RPMI7951 (cell line): ENCODE measurements around the gene DDX18. TPM values are rescaled to one million over a fixed set of nuclear protein-coding genes. Genes with fewer than 3 reads are reported as not detected.
A peak's percentile ranks its signal among the peaks of the same experiment; 100 is the strongest.

Experiments
- DNase-seq: peaks from one replicate; pipeline ENCODE4 v3.0.0-alpha.2; 2012; ENCODE audit warnings: low read depth
- total RNA-seq: library from RNA; depleted of rRNA; stranded (reverse); fragments of >200 nt; shearing (Covaris generic); gene quantifications from 2 replicates; pipeline ENCODE4 v1.2.3, GENCODE V29; 2014

DDX18 gene
- total RNA-seq, 1 experiment from 2014 or later = 77.7 TPM

DNA sequence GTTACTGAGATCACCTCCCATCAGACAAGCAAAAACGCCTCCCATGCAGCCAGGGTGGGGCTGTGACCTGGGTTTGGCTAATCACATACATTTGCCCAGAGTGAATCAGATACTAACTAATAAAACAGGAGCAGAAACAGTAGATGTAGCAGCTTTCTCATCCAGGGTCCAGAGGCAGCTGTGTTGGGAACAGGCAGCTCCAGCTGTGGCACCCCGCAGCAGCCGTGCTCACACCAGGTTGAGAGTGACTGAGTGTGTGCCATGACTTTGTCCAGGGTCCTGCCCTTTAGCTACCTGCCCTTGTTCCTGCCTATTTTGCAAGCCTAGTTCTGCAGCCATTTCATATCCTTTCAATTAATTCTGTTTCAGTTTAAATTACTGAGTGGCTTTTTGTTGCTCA, 20.5 kb downstream of the DDX18 start:
- no peak for DNase-seq

DNA sequence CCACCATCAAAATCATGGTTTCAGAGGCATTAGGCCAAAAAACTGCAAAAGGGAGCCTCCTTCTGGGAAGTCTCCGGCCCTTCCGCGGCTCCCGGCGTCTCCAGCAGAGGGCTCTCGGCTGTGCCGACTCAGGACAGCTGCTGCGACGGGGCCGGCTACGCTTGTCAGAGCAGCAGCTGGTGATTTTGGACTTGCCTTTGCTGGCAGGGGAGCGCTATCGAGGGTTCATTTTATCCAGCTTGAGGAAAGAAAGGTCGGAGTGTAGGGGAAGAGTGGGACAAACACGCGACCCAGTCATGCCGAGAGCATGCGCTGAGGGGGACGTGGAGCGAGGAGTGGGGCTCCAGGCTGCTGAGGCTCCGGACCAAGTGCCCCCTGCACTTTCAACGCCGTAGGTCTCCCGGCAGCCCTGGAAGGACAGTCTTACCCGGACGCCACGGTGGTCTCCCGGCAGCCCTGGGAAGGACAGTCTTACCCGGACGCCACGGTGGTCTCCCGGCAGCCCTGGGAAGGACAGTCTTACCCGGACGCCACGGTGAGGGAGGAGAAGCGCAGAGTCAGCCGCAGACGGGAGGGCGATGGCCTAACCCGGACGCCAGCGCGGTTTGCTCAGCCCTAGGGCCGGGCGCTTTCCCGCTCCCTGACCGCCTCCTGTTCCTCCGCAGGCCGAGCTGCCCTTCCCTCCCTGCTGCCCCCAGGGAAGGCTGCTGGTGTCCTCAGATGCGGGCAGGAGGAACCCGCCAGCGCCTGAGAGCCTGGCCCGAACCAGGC, 21.7 kb downstream of the DDX18 start:
- peak; percentile 80 for DNase-seq

DNA sequence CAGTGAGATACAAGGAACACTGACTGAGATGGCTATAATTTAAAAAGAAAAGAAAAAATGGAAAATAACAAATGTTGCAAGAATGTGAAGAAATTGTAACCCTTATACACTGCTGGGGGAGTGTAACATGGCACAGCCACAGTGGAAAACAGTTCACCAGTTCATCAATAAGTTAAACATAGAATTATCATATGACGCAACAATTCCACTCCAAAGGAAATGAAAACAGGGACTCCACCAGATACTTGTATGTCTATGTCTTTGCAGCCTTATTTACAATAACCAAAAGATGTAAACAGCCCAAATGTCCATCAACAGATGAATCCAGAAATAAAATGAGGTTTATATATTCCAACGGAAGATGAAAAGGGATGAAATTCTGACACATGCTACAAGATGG, 30.8 kb downstream of the DDX18 start:
- no peak for DNase-seq

DNA sequence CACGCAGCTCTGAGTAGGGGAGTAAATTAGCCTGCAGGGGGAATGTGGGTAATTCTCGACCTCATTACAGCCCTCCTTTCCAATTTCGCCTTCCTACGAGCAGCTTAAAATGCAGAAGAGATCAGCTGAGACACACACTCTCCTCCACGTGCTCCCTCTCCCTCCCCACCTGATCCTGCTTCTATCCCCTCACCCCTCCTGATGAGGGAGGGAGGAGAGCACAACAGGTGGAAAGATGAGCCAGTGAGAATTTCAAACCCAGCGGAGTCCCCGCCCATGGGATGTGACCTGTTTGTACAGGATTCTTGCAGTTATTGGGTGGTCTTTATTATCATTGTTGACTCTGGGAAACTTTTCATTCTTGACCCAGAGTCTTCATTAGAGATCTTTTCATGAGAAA, 35.5 kb downstream of the DDX18 start:
- DNase-seq = no peak

DNA sequence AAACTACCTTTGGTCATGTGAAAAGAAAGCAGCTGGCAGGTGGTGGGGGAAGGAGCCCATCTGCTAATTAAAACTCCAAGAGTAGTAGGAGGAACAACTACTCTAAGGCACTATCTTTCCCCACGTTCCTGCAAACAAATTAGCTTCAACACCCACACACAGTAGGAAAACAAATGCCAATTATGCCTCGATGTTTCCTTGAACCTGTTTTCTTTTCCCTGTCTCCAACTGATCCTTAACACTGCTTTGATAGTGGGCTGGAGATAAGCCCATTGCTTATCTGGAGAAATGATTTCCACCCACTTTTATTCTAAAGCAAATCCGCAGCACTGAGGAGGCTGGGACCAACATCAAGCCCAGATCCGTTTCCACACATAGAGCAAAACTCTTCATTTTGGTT, 36.0 kb downstream of the DDX18 start:
- DNase-seq = no peak

DNA sequence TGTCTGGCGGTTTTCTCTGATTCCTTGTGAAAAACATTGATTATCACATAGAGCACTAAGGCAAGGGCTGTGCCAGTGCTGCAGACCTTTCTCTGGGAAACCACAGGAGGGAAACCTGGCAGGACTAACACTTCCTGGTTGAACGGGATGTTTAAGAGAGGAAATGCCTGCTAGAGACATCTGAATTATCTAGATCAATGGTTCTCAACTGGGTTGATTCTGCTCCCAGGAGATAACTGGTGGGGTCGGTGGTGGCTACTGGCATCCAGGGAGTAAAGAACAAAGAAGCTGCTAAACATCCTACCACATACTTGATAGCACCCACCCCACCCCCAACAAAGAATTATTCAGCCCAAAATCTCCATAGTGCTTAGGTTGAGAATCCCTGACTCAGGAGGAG, 37.5 kb downstream of the DDX18 start:
- DNase-seq = no peak

DNA sequence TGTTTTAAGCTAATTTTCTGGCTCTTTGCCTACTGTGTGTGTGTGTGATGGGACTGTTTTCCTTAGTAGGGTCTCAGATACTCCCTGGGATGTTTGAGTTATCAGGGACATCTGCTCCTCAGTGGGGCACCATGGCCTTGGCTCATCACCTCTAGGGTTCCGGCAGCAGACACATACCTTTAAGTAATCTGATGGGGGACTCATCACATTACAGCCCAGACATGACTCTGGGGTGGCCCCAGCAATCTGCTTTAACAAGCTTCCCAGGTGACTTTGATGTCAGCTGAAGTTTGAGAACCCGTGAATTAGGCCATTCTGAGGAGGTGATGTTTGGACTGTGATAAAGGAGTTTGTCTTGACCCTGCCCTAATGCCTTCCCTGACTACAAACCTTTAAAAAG, 38.8 kb downstream of the DDX18 start:
- no peak for DNase-seq

DNA sequence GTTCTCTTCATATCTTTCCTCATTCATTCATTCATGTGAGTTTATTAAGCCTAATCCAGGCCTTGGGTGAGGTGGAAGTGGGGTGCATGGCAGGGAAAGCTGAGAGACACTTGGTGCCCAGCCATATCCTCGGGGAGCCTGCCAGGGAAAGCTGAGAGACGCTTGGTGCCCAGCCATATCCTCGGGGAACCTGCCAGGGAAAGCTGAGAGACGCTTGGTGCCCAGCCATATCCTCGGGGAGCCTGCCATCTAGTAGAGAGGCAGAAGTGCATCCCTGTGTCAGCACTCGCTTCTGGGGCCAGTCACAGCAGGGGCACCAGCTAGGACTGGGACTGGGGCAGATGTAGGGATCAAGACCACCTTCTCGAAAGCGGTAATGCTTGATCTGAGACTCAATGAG, 39.4 kb downstream of the DDX18 start:
- DNase-seq = no peak

DNA sequence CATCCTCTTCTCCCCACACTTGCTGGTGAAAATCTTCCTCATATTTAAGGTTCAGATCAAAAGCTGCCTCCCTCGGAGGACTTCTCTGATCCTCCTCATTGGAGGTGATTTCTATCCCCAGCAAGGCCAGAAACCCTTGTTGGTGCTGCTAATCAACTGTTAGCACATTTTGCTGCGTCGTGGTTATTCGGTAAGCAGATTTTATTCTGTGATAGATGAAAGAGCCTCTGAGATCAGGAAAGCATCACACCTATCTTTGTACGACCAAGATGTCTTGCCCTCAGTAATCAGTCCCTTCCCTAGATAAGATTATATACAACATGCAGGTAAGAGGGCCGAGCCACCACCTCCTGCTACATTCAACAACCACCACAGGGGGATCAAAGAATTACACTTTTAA, 40.1 kb downstream of the DDX18 start:
- no peak for DNase-seq

DNA sequence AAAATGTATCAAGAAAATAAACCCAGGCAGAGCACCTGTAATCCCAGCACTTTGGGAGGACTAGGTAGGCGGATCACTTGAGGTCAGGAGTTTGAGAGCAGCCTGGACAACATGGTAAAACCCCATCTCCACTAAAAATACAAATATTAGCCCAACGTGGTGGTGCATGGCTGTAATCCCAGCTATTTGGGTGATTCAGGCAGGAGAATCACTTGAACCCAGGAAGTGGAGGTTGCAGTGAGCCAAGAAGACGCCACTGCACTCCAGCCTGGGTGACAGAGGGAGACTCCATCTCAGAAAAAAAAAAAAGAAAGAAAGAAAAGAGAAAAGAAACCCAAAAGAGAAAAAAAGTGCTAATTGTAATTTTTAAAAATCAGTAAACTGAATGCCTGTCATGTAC, 41.4 kb downstream of the DDX18 start:
- DNase-seq = no peak

DNA sequence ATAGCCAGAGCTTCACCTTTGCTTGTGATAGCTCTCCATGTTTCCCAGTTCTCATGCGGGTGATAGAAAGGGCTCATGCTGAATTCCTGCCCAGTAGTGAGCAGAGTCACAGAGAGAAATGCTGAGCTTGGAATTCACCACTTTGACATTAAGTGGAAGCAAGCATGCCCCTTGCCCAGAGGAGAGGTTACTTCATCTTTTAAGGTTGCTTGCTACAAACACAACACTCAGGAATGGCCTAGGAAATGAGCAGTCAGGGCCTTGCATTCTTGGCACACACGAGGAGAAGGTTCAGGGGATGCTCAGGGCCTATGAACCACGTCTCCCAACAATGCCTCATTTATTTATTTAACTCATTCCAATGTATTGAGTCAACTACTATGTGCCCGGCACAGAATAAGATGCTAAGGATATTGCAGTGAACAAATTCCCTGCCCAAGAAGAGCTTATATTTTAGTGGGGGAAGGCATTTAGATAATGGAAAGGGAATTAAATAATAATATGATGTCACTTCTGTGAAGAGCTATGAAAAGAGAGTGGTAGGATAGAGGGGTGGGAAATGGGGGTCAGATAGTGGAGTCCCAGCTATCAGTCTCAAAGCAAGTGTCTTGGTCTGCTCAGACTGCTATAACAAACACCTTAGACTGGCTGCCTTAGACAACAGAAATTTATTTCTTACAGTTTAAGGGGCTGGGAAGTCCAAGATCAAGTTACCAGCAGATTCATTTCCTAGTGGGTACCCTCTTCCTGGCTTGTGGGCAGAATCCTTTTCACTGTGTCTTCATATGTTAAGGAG, 42.1 kb downstream of the DDX18 start:
- DNase-seq = peak; percentile 93

DNA sequence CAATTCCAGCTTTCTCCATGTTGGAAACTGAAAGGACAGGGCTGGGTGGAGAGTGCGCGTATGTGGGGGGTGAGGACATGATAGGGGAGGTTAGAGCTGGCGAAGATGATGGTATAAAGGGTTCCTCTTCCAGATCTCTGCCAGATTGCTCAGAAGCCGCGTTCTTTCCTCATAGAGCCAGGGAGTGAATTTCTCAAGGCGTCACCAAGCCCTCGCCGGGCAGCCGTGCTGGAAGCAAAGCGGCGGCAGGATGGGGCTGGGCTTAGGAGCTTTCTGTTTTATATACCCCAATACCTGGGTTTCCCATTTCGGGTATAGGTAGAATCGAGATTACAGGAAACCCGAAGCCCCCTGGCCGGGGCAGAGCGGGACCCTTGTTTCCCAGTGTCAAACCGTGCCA, 43.8 kb downstream of the DDX18 start:
- no peak for DNase-seq

DNA sequence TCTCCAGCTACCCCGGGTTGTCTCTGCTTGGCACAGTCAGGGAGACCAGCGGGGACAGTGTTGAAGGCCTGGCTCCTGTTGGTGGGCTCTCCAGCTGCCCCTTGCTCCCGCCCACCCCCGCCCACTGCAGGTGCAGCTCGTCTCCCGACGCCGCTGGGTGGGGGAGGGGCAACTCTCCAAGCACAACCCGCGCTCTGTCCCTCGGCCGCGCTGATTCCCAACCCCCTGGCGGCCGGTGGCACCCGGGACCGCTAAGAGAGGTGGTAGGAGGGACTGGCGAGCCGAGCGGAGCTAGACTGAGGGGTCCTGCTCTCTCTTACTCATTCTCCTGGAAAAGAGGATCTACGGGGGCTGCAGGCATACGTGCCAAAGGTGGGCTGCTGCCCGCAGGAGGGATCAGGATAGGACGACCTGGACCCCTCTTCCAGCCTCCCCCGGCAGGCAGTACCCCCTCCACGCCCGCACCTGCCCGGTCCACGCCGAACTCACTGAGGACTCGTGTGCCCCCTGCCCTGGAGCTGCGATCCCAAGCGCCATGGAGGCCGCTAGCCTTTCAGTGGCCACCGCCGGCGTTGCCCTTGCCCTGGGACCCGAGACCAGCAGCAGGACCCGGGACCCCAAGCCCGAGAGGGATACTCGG, 44.5 kb downstream of the DDX18 start:
- DNase-seq = no peak

DNA sequence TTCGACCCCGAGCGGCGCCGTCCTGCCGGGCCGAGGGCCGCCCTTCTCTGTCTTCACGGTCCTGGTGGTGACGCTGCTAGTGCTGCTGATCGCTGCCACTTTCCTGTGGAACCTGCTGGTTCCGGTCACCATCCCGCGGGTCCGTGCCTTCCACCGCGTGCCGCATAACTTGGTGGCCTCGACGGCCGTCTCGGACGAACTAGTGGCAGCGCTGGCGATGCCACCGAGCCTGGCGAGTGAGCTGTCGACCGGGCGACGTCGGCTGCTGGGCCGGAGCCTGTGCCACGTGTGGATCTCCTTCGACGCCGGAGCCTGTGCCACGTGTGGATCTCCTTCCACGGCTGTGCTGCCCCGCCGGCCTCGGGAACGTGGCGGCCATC, 45.0 kb downstream of the DDX18 start:
- DNase-seq = no peak

DNA sequence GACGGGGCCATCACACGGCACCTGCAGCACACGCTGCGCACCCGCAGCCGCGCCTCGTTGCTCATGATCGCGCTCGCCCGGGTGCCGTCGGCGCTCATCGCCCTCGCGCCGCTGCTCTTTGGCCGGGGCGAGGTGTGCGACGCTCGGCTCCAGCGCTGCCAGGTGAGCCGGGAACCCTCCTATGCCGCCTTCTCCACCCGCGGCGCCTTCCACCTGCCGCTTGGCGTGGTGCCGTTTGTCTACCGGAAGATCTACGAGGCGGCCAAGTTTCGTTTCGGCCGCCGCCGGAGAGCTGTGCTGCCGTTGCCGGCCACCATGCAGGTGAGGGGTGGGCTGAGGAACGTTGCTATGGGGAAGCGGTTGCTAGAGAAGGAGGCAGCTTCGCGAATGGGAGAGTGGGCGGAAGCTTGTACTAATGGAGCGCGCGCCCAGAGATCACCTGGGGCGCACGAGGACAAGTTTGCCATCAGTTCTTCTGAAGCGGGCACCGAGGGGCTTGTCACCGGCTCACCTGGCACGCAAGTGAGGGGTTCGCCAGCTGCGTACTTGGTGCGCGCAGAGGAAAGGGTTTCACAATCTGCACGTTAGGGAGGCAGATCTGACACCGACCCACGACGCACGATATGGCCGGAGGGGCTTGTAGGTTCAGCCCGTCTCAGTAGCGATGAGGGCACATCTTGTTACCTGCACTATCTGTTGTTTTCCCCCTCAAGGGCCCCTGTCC, 45.6 kb downstream of the DDX18 start:
- DNase-seq = no peak

DNA sequence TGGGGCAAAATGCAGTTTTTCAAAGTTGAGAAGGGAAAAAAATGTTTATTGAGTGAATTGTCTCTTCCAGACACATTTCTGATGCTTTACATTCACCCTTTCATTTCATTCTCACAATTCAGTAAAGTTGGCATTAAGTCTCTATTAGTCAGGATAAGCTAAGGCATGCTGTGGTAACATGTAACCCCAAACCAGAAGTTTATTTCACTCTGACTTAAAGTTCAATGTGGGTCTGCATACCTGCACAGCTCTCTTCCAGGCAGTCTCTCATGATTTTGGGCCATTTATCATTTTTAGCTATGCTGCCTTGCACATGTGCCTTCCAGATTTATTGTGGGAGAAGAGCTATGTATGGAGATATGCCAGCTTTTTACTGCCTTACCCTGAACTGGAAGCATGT, 48.0 kb downstream of the DDX18 start:
- no peak for DNase-seq

DNA sequence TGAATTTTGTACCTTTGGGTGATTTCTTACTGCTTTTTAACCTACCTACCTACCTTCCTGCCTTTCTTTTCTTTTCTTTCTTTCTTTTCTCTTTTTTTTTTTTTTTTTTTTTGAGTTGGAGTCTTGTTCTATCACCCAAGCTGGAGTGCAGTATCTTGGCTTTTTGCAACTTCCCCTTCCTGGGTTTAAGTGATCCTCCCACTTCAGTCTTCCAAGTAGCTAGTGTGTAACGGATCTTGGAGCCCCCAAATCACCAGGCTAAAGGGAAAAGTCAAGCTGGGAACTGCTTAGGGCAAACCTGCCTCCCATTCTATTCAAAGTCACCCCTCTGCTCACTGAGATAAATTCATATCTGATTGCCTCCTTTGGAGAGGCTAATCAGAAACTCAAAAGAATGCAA, 61.3 kb downstream of the DDX18 start:
- no peak for DNase-seq

DNA sequence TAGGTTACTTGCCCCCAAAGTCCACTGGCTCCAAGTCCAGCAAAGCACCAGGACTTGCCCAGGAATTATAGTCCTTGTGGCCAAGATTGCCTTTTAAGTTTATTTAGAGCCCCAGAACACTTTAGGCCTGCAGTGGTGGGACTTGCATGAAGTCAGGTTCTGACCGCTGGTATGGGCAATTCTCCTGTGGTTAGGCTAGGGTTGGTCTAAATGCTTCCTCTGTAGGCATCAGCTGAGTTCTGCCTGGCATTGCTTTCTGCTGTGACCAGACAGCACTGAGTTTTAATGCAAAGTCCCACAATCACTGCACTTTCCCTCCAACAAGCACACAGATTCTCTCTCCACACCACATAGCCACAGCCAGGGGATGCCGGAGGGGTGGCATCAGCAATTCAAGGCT, 64.5 kb downstream of the DDX18 start:
- no peak for DNase-seq
